Caco-2 (cell line): Measurements from ENCODE around the gene NRP1. TPM values are rescaled to one million over a fixed set of nuclear protein-coding genes. Genes with fewer than 3 reads are reported as not detected.

Source experiments
- BruUV-seq: library from RNA; stranded (reverse); fragments of 400-500 nt; replicated peaks from 2 replicates; lab custom pipeline; 2021; lab: Mats Ljungman, UMichigan
- CTCF ChIA-PET: fragments of 300-600 bp; sonication (Branson Sonifier 250); formaldehyde crosslinking; loops from one replicate; lab custom pipeline; 2022; ENCODE audit warnings: antibody characterized with exemption; lab: Charles Lee
- POLR2A ChIA-PET: fragments of 300-600 bp; sonication (Branson Sonifier 250); formaldehyde crosslinking; loops from one replicate; lab custom pipeline; 2022; ENCODE audit warnings: antibody characterized with exemption; lab: Charles Lee
- DNase-seq, 2 experiments: peaks; one replicate each; pipeline versions ENCODE4 v3.0.0 to v3.0.0-alpha.2; 2020 to 2022
- H3K27me3 ChIP-seq: replicated peaks from 2 replicates; pipeline ENCODE4 v1.6.0; 2011; ENCODE audit warnings: low read length; ENCODE audit not compliant: control insufficient read depth, insufficient read depth
- H3K36me3 ChIP-seq: 2 replicates; pipeline ENCODE4 v1.5.1; 2011; ENCODE audit warnings: low read length; ENCODE audit not compliant: control insufficient read depth, insufficient read depth
- H3K4me1 ChIP-seq: fragments of 250-450 bp; sonication (Bioruptor Pico); 2 replicates; pipeline ENCODE4 v1.5.1; 2020; ENCODE audit warnings: mild to moderate bottlenecking
- H3K4me3 ChIP-seq: 2 replicates; pipeline ENCODE4 v1.5.1; 2011; ENCODE audit warnings: low read depth, mild to moderate bottlenecking, control low read depth, low read length
- H3K9me3 ChIP-seq: fragments of 250-450 bp; sonication (Bioruptor Pico); 2 replicates; pipeline ENCODE4 v1.5.1; 2020; ENCODE audit warnings: mild to moderate bottlenecking, moderate library complexity
- H3K27ac Mint-ChIP-seq: one replicate; pipeline ENCODE4 v1.8.0; 2022; ENCODE audit warnings: mixed read lengths; ENCODE audit not compliant: unreplicated experiment
- H3K27me3 Mint-ChIP-seq: one replicate; pipeline ENCODE4 v1.8.0; 2022; ENCODE audit warnings: mixed read lengths; ENCODE audit not compliant: insufficient read depth, unreplicated experiment
- H3K36me3 Mint-ChIP-seq: one replicate; pipeline ENCODE4 v1.8.0; 2022; ENCODE audit warnings: mild to moderate bottlenecking, mixed read lengths; ENCODE audit not compliant: insufficient read depth, unreplicated experiment
- H3K4me1 Mint-ChIP-seq: one replicate; pipeline ENCODE4 v1.8.0; 2022; ENCODE audit warnings: low read depth, mixed read lengths; ENCODE audit not compliant: unreplicated experiment
- H3K4me3 Mint-ChIP-seq: one replicate; pipeline ENCODE4 v1.8.0; 2022; ENCODE audit warnings: mild to moderate bottlenecking, moderate library complexity, mixed read lengths; ENCODE audit not compliant: unreplicated experiment
- H3K9me3 Mint-ChIP-seq: one replicate; pipeline ENCODE4 v1.8.0; 2022; ENCODE audit warnings: mixed read lengths; ENCODE audit not compliant: unreplicated experiment
- intact Hi-C: fragments of 100-400 bp; cut with micrococcal nuclease; formaldehyde crosslinking; loops from one replicate; pipeline ENCODE4 v1.10.0; 2022; ENCODE audit not compliant: unreplicated experiment
- total RNA-seq: library from RNA; stranded (reverse); gene quantifications from 2 replicates; pipeline ENCODE4 v1.2.3, GENCODE V29; 2022
- TF ChIP-seq, protein P1 (sequence below), 2 experiments: fragments of 200-600 bp in 1 of 2; IDR thresholded peaks; 1 replicate in 1 of 2; 2 replicates in 1 of 2; pipeline versions ENCODE4 v1.5.1 to v1.8.0; 2011 to 2022; ENCODE audit warnings: antibody characterized with exemption in 1 of 2, control low read depth in 1 of 2, inconsistent platforms in 1 of 2, low read depth in 1 of 2, low read length in 1 of 2, mild to moderate bottlenecking in 1 of 2, moderate library complexity in 1 of 2; ENCODE audit not compliant: insufficient read depth in 1 of 2, severe bottlenecking in 1 of 2, unreplicated experiment in 1 of 2

The NRP1 gene
- total RNA-seq, 1 experiment from 2014 or later, result 123 TPM

DNA sequence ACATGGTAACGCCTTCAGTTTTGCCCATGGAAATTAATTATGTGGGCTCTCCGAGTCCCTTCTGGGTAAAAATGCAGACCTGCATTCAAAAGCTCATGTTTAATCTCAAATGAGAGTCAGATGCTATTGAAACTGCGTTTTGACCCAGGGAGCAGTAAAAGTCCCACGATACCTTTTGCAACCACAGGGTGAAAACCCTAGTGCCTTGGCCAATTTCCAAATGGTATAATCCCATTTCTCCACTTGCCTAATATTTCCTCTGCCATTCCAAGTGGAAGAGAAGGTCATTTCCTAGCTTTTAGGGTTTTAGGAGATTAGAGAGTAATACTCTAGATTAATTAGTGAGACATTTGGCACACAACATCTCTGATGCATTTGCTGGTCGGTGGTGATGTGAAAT, 132.5 kb downstream of the NRP1 start:
- H3K9me3 Mint-ChIP-seq, result no peaks in the 10 kb centered on the region
- Histone ChIP-seq H3K36me3 (no peaks in the 10 kb centered on the region), H3K27me3 (no peaks in the 10 kb centered on the region), H3K4me3 (no peak overlapping the region), H3K4me1 (peaks cover 52% of the 10 kb centered on the region), H3K9me3 (no peaks in the 10 kb centered on the region)
- no peak overlapping the region for H3K27ac Mint-ChIP-seq
- CTCF ChIA-PET, result no interaction called here
- no peaks in the 10 kb centered on the region for H3K27me3 Mint-ChIP-seq
- no peak overlapping the region for H3K4me3 Mint-ChIP-seq
- peaks cover 34% of the 10 kb centered on the region for H3K4me1 Mint-ChIP-seq
- H3K36me3 Mint-ChIP-seq, result peaks cover 78% of the 10 kb centered on the region
- intact Hi-C loops, result no loop called here
- BruUV-seq, result no TSS peak
- POLR2A ChIA-PET, result no interaction called here
- no peak for DNase-seq
- TF ChIP-seq, protein P1, sequence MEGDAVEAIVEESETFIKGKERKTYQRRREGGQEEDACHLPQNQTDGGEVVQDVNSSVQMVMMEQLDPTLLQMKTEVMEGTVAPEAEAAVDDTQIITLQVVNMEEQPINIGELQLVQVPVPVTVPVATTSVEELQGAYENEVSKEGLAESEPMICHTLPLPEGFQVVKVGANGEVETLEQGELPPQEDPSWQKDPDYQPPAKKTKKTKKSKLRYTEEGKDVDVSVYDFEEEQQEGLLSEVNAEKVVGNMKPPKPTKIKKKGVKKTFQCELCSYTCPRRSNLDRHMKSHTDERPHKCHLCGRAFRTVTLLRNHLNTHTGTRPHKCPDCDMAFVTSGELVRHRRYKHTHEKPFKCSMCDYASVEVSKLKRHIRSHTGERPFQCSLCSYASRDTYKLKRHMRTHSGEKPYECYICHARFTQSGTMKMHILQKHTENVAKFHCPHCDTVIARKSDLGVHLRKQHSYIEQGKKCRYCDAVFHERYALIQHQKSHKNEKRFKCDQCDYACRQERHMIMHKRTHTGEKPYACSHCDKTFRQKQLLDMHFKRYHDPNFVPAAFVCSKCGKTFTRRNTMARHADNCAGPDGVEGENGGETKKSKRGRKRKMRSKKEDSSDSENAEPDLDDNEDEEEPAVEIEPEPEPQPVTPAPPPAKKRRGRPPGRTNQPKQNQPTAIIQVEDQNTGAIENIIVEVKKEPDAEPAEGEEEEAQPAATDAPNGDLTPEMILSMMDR (IDR thresholded peaks at IDR 0.05; ENCODE audit: insufficient read depth in 1 of 2, low read depth in 1 of 2, low read length in 1 of 2, severe bottlenecking in 1 of 2, unreplicated experiment in 1 of 2), result no peak

DNA sequence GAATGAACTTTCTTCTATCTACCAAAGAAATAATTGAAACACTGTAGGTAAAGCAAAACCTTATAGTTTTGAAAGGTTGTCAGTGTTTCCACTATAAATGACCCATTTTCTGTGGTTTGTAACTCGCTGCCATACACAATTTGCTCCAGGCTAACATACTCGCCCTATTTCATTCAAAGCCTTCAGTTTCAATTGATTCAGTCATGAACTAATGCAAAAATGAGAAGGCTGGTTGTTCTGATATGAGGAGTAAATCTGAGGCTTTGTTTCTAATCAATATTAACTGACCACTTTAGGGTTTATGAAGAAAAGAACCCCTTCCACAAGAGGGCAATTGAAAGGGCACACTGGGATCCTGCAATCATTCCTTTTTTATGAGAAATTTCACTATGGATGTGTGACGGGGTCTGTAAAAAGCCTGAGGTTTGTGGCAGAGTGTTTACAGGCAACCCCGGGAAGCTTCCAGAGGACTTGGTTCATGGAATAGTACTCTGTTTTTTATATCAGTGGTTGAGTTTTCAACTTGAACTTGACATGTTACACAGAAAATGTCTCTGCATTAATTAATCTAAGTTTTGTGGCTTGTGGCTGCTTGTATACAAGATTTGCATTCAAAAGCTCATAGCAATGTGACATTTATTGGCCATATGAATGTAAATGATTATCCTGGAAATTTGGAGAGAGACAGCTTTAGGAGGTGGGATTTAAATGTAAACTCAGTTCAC, 133.2 kb downstream of the NRP1 start:
- H3K4me1 ChIP-seq, result peaks cover 60% of the 10 kb centered on the region
- H3K36me3 ChIP-seq, result no peaks in the 10 kb centered on the region
- Mint-ChIP-seq H3K9me3 (no peaks in the 10 kb centered on the region), H3K27ac (no peak overlapping the region), H3K4me1 (peaks cover 41% of the 10 kb centered on the region), H3K4me3 (no peak overlapping the region), H3K36me3 (peaks cover 78% of the 10 kb centered on the region), H3K27me3 (no peaks in the 10 kb centered on the region)
- TF ChIP-seq, protein P1 (IDR thresholded peaks at IDR 0.05; ENCODE audit: insufficient read depth in 1 of 2, low read depth in 1 of 2, low read length in 1 of 2, severe bottlenecking in 1 of 2, unreplicated experiment in 1 of 2), result no peak
- CTCF ChIA-PET, result no interaction called here
- POLR2A ChIA-PET, result no interaction called here
- DNase-seq, result no peak
- intact Hi-C loops, result no loop called here
- no peak overlapping the region for H3K4me3 ChIP-seq
- H3K9me3 ChIP-seq, result no peaks in the 10 kb centered on the region
- H3K27me3 ChIP-seq, result no peaks in the 10 kb centered on the region
- no TSS peak for BruUV-seq

DNA sequence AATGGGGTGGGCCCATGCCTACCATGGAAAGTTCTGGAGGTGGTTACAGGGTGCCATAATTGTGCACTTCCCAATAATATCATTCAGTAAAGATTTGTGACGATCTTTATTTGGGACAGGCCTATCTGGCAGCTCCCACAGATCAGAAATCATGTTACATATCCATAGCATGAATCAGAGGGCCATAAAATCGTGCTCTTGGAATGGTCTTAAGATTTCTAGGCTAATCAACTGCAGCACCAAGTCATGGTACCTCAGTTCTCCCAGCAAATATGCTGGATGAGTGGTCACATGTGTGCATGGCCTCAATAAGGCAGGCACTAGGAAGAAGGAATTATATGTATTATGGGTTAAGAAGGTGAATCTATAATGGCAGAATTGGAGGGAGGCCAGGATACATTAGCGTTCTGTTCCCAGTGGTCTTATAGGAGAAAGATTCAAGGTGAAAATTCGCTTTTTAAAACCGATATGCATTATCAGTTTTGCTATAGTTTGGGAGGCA, 134.7 kb downstream of the NRP1 start:
- ChIA-PET CTCF (no interaction called here), POLR2A (no interaction called here)
- no peaks in the 10 kb centered on the region for H3K27me3 Mint-ChIP-seq
- TF ChIP-seq, protein P1 (IDR thresholded peaks at IDR 0.05; ENCODE audit: insufficient read depth in 1 of 2, low read depth in 1 of 2, low read length in 1 of 2, severe bottlenecking in 1 of 2, unreplicated experiment in 1 of 2), result no peak
- peak overlapping the region; percentile 33 for H3K27ac Mint-ChIP-seq
- H3K4me3 Mint-ChIP-seq, result no peak overlapping the region
- Histone ChIP-seq H3K4me3 (no peak overlapping the region), H3K9me3 (no peaks in the 10 kb centered on the region), H3K36me3 (no peaks in the 10 kb centered on the region), H3K4me1 (peaks cover 69% of the 10 kb centered on the region), H3K27me3 (no peaks in the 10 kb centered on the region)
- intact Hi-C loops, result loop anchor here (5.0 to 10.0 kb wide), 4 partner anchors 118 to 1015 kb away; no protein-coding TSS in a partner anchor
- peaks cover 46% of the 10 kb centered on the region for H3K4me1 Mint-ChIP-seq
- peaks cover 76% of the 10 kb centered on the region for H3K36me3 Mint-ChIP-seq
- H3K9me3 Mint-ChIP-seq, result no peaks in the 10 kb centered on the region
- BruUV-seq, result no TSS peak
- no peak for DNase-seq
